ENCODE data around the gene RBM14. TPM values are rescaled to one million over a fixed set of nuclear protein-coding genes. Genes with fewer than 3 reads are reported as not detected.
"Not testable (repeated sequence)": the region's sequence is repeated elsewhere in the genome, so short reads cannot be mapped to it uniquely, and the experiment has no call there.

The RBM14 gene
- total RNA-seq, 5 donors from 2014 or later (not counting 1 experiment from before 2014, with no cell fraction given), result 176 to 382 (median 191) TPM

DNA sequence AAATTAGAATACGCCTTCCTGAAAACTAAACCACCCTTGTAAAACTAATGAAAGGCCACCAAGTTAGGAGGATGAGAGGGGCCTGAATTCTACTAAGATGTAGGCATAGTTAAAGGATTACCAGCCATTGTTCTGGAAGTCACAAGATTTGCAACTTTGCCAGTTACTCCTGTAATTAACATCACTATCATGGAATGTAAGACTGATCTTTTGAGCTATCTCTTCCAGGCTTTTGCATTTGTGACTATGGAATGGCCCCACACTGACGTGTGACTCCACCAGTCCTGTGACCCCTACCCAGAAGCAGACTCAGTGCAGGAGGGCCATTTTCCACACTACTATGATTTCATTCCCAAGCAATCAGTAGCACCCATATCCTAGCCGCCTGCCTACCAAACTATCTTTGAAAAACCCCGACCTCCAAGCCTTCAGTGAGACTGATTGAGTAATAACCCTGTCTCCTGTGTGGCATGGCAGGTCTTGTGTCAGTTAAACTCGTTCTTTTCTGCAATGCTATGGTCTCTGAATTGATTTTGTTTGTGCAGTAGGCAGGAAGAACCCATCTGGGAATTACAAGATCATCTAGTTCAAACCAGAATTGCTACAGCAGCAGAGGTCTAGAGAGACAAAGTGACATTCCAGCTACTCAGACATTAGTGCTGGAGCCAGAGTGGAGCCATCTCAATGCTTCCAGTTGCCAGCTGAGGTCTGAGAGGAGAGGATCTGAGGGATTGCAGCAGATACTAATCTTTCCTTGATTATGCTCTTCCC, 46.2 kb upstream of the RBM14 start:
- no peaks in the 10 kb centered on the region for H3K9me3 ChIP-seq
- peaks cover 0 to 9% of the 10 kb centered on the region in 2 experiments for H3K27me3 ChIP-seq (replicated peaks in 1 of 2; ENCODE audit: control insufficient read depth in 2 of 2, extremely low read depth in 1 of 2, insufficient read depth in 2 of 2, low read length in 1 of 2)
- CTCF ChIA-PET, result interaction anchor here in 1 of 2 donors (1.1 kb wide), 1 partner anchor 103 kb away, joined by 3 read pairs; no protein-coding TSS in a partner anchor
- no peak overlapping the region for H3K4me3 ChIP-seq (ENCODE audit: control insufficient read depth in 1 of 2, extremely low read depth in 1 of 2, low read length in 1 of 2)
- POLR2A ChIA-PET, result interaction anchor here in 1 of 2 donors (0.6 to 0.7 kb wide), 2 partner anchors 37 to 1637 kb away, joined by 3 to 5 read pairs; no protein-coding TSS in a partner anchor
- Mint-ChIP-seq H3K36me3 (peaks cover 4% of the 10 kb centered on the region), H3K27me3 (peaks cover 7 to 15% of the 10 kb centered on the region in 2 donors), H3K27ac (no peak overlapping the region), H3K4me3 (peak overlapping the region in 2 of 3 donors; percentile 16 to 31), H3K9me3 (no peaks in the 10 kb centered on the region), H3K4me1 (peaks cover 11 to 16% (median 14%) of the 10 kb centered on the region in 3 donors)
- DNase-seq, result no peak
- WGBS (ENCODE audit: insufficient coverage), result 62% methylated on average over 2 of the region's 5 CpGs
- no peak for ATAC-seq (replicated peaks in 1 of 4)
- H3K27ac ChIP-seq (ENCODE audit: low read length), result no peak overlapping the region
- peaks cover 0 to 14% of the 10 kb centered on the region in 2 experiments for H3K4me1 ChIP-seq (ENCODE audit: control insufficient read depth in 1 of 2, extremely low read depth in 1 of 2, insufficient read depth in 2 of 2, low read length in 2 of 2)
- H3K36me3 ChIP-seq (ENCODE audit: control insufficient read depth in 2 of 2, extremely low read depth in 1 of 2, insufficient read depth in 1 of 2, low read length in 1 of 2), result no peaks in the 10 kb centered on the region

DNA sequence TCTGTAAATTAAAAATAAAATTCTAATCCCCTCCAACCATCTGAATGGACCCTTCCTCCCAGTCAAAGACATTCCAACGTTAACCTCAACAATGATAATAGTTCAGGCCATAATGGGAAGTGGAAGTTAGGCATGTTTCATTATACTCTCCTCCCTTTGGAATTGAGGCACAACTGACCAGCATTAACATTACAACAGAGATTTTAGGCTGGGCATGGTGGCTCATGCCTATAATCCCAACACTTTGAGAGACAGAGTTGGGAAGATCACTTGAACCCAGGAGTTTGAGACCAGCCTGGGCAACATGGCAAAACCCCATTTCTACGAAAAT, 45.6 kb upstream of the RBM14 start:
- Mint-ChIP-seq H3K4me1 (peaks cover 11 to 16% (median 14%) of the 10 kb centered on the region in 3 donors), H3K27ac (no peak overlapping the region), H3K4me3 (no peak overlapping the region), H3K9me3 (no peaks in the 10 kb centered on the region), H3K36me3 (peaks cover 4% of the 10 kb centered on the region), H3K27me3 (peaks cover 7 to 20% of the 10 kb centered on the region in 2 donors)
- Histone ChIP-seq H3K9me3 (no peaks in the 10 kb centered on the region), H3K27me3 (replicated peaks in 1 of 2; ENCODE audit: control insufficient read depth in 2 of 2, extremely low read depth in 1 of 2, insufficient read depth in 2 of 2, low read length in 1 of 2) (peaks cover 0 to 11% of the 10 kb centered on the region in 2 experiments), H3K4me1 (ENCODE audit: control insufficient read depth in 1 of 2, extremely low read depth in 1 of 2, insufficient read depth in 2 of 2, low read length in 2 of 2) (peaks cover 0 to 14% of the 10 kb centered on the region in 2 experiments), H3K4me3 (ENCODE audit: control insufficient read depth in 1 of 2, extremely low read depth in 1 of 2, low read length in 1 of 2) (no peak overlapping the region), H3K27ac (ENCODE audit: low read length) (no peak overlapping the region), H3K36me3 (ENCODE audit: control insufficient read depth in 2 of 2, extremely low read depth in 1 of 2, insufficient read depth in 1 of 2, low read length in 1 of 2) (no peaks in the 10 kb centered on the region)
- CTCF ChIA-PET, result no interaction called here
- ATAC-seq (replicated peaks in 1 of 4), result no peak
- no peak for DNase-seq
- 100% methylated on average over 1 of the region's 2 CpGs for WGBS (ENCODE audit: insufficient coverage)
- POLR2A ChIA-PET, result no interaction called here

DNA sequence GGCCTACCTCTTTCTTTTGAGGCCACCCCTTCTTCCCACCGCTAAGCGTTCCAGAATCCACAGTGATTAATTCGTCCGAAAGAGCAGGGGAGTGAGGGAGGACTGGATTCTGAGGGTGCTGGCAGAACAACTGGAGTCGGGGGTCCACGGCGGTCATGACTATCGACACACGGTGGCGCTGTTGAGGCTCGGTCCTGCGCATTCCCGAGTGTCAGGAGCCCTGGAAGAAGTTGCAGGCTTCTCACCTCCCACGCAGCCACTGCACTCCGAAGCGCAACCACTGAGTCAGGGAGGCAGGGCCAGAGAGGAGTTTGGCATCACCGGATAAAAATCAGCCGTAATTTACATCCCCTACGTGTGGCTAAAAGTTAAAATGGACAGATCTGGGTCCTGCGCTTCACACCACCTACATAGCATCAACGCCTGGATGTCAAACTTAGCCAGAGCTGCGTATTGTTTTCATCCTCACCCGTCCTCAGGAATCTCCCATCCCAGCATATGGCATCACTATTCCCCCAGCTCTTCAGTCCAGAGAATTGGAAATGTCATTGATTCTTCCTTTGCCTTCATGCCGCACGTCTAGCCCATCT, 37.3 kb upstream of the RBM14 start:
- H3K4me3 Mint-ChIP-seq, result no peak overlapping the region
- 20% methylated on average over 21 of the region's 25 CpGs for WGBS (ENCODE audit: insufficient coverage)
- Histone ChIP-seq H3K4me1 (ENCODE audit: control insufficient read depth in 1 of 2, extremely low read depth in 1 of 2, insufficient read depth in 2 of 2, low read length in 2 of 2) (peaks cover 0 to 7% of the 10 kb centered on the region in 2 experiments), H3K9me3 (no peaks in the 10 kb centered on the region), H3K27me3 (replicated peaks in 1 of 2; ENCODE audit: control insufficient read depth in 2 of 2, extremely low read depth in 1 of 2, insufficient read depth in 2 of 2, low read length in 1 of 2) (peaks cover 0 to 14% of the 10 kb centered on the region in 2 experiments), H3K4me3 (ENCODE audit: control insufficient read depth in 1 of 2, extremely low read depth in 1 of 2, low read length in 1 of 2) (no peak overlapping the region), H3K27ac (ENCODE audit: low read length) (no peak overlapping the region), H3K36me3 (ENCODE audit: control insufficient read depth in 2 of 2, extremely low read depth in 1 of 2, insufficient read depth in 1 of 2, low read length in 1 of 2) (no peaks in the 10 kb centered on the region)
- ChIA-PET POLR2A (no interaction called here), CTCF (interaction anchor here (0.8 to 3.5 kb wide), 5 partner anchors 13 to 170 kb away, joined by 3 to 22 read pairs (median 4); partner anchors contain the start of genes CCDC87 (in 1 of the 2) and RBM4B (in 1 of the 2))
- H3K36me3 Mint-ChIP-seq, result no peaks in the 10 kb centered on the region
- ATAC-seq (replicated peaks in 1 of 4) (peak; percentile 64 to 81 (median 76)), DNase-seq (peak; percentile 31 to 88 (median 65))
- peaks cover 0 to 10% (median 0%) of the 10 kb centered on the region in 3 donors for H3K9me3 Mint-ChIP-seq
- peaks cover 5 to 16% of the 10 kb centered on the region in 2 donors for H3K27me3 Mint-ChIP-seq
- no peak overlapping the region for H3K27ac Mint-ChIP-seq
- H3K4me1 Mint-ChIP-seq, result peaks cover 6 to 15% (median 10%) of the 10 kb centered on the region in 3 donors

DNA sequence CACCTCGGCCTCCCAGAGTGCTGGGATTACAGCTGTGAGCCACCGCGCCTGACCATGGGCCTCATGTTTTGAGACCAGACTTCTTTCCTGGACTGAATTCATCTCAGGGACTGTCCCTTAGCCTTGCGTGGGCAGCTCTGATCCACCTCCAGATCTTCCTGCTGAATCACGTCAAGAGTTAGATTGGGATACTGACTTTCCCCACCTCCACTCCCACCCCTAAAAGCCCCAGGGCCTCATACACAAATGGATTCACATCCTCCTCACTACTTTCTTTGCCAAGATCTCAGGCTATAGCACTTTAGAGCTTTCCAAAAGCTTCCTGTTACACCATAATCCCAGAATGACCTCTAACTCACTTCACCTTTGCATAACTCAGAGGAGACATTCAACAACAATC, 35.6 kb upstream of the RBM14 start:
- no peak overlapping the region for H3K4me3 Mint-ChIP-seq
- peaks cover 5 to 7% of the 10 kb centered on the region in 2 donors for H3K27me3 Mint-ChIP-seq
- H3K36me3 Mint-ChIP-seq, result no peaks in the 10 kb centered on the region
- Histone ChIP-seq H3K9me3 (no peaks in the 10 kb centered on the region), H3K27me3 (replicated peaks in 1 of 2; ENCODE audit: control insufficient read depth in 2 of 2, extremely low read depth in 1 of 2, insufficient read depth in 2 of 2, low read length in 1 of 2) (peaks cover 0 to 14% of the 10 kb centered on the region in 2 experiments), H3K27ac (ENCODE audit: low read length) (no peak overlapping the region), H3K36me3 (ENCODE audit: control insufficient read depth in 2 of 2, extremely low read depth in 1 of 2, insufficient read depth in 1 of 2, low read length in 1 of 2) (no peaks in the 10 kb centered on the region), H3K4me1 (ENCODE audit: control insufficient read depth in 1 of 2, extremely low read depth in 1 of 2, insufficient read depth in 2 of 2, low read length in 2 of 2) (peaks cover 0 to 7% of the 10 kb centered on the region in 2 experiments), H3K4me3 (ENCODE audit: control insufficient read depth in 1 of 2, extremely low read depth in 1 of 2, low read length in 1 of 2) (no peak overlapping the region)
- 64% methylated on average over 5 of the region's 5 CpGs for WGBS (ENCODE audit: insufficient coverage)
- no peak for ATAC-seq (replicated peaks in 1 of 4)
- H3K4me1 Mint-ChIP-seq, result peaks cover 6 to 15% (median 10%) of the 10 kb centered on the region in 3 donors
- H3K27ac Mint-ChIP-seq, result no peak overlapping the region
- DNase-seq, result no peak
- peaks cover 0 to 10% (median 0%) of the 10 kb centered on the region in 3 donors for H3K9me3 Mint-ChIP-seq
- ChIA-PET POLR2A (no interaction called here), CTCF (interaction anchor here (0.9 to 3.5 kb wide), 4 partner anchors 10 to 98 kb away, joined by 3 to 22 read pairs (median 4); partner anchors contain the start of gene RBM4B (in 1 of the 2))

DNA sequence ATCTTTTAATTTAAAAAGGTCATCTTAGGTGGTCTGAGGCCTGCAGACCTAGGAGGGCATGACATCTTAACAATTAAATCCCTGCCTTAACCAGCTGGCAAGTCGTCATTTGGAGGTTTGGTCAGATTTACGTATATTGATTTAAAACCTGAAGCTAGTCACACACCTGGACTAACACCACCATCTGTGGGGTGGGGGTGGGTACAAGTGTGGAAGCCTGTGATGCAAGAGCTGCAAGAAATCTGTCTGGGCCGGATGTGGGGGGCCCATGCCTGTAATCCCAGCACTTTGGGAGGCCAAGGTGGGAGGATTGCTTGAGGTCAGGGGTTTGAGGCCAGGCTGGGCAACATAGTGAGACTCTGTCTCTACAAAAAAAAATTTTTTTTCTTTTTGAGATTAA, 35.2 kb upstream of the RBM14 start:
- no peaks in the 10 kb centered on the region for H3K9me3 ChIP-seq
- DNase-seq, result no peak
- Mint-ChIP-seq H3K4me1 (peaks cover 6 to 15% (median 10%) of the 10 kb centered on the region in 3 donors), H3K36me3 (no peaks in the 10 kb centered on the region), H3K27ac (no peak overlapping the region), H3K27me3 (peaks cover 1 to 3% of the 10 kb centered on the region in 2 donors), H3K9me3 (peaks cover 0 to 10% (median 0%) of the 10 kb centered on the region in 3 donors), H3K4me3 (no peak overlapping the region)
- no peak overlapping the region for H3K4me3 ChIP-seq (ENCODE audit: control insufficient read depth in 1 of 2, extremely low read depth in 1 of 2, low read length in 1 of 2)
- ChIA-PET POLR2A (interaction anchor here in 1 of 2 donors (0.6 kb wide), 1 partner anchor 1822 kb away, joined by 4 read pairs; no protein-coding TSS in a partner anchor), CTCF (interaction anchor here (0.9 to 3.5 kb wide), 4 partner anchors 9 to 97 kb away, joined by 3 to 22 read pairs (median 4); partner anchors contain the start of gene RBM4B (in 1 of the 2))
- peaks cover 0 to 16% of the 10 kb centered on the region in 2 experiments for H3K27me3 ChIP-seq (replicated peaks in 1 of 2; ENCODE audit: control insufficient read depth in 2 of 2, extremely low read depth in 1 of 2, insufficient read depth in 2 of 2, low read length in 1 of 2)
- H3K4me1 ChIP-seq (ENCODE audit: control insufficient read depth in 1 of 2, extremely low read depth in 1 of 2, insufficient read depth in 2 of 2, low read length in 2 of 2), result peaks cover 0 to 7% of the 10 kb centered on the region in 2 experiments
- no peak overlapping the region for H3K27ac ChIP-seq (ENCODE audit: low read length)
- ATAC-seq (replicated peaks in 1 of 4), result no peak
- 60% methylated on average over 1 of the region's 3 CpGs for WGBS (ENCODE audit: insufficient coverage)
- no peaks in the 10 kb centered on the region for H3K36me3 ChIP-seq (ENCODE audit: control insufficient read depth in 2 of 2, extremely low read depth in 1 of 2, insufficient read depth in 1 of 2, low read length in 1 of 2)

DNA sequence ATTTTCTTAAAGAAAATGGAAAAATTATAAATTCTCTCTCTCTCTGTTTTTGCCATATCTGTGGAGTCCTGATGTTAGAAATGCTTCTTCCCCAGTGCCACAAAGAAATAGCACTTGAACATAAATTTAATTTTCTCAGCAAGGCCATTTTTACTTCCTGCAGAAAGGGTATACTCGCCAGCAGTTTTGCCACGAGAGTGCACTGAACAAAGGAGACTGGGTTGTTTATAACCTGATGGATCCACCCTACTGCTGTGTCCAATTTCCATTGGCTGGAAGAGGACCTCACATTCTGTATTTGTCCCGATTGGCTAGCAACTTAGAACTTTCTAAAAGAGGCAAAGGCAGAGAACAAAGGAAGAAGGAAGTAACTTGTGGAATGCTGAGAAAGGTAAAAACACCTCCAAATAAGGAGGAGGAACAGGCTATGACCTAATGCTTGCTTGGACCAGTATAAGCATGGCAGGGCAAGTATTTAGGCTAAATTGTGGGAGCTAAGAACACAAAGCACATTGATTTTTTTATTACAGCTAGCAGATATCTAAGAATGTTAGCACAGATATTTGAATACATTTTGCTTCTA, 33.8 kb upstream of the RBM14 start:
- peaks cover 6 to 15% (median 10%) of the 10 kb centered on the region in 3 donors for H3K4me1 Mint-ChIP-seq
- 75% methylated on average over 2 of the region's 3 CpGs for WGBS (ENCODE audit: insufficient coverage)
- H3K27ac Mint-ChIP-seq; H3K9me3 Mint-ChIP-seq; H3K36me3 ChIP-seq (ENCODE audit: control insufficient read depth in 2 of 2, extremely low read depth in 1 of 2, insufficient read depth in 1 of 2, low read length in 1 of 2); ATAC-seq (replicated peaks in 1 of 4); H3K4me3 ChIP-seq (ENCODE audit: control insufficient read depth in 1 of 2, extremely low read depth in 1 of 2, low read length in 1 of 2); POLR2A ChIA-PET; H3K27ac ChIP-seq (ENCODE audit: low read length); H3K9me3 ChIP-seq; H3K27me3 Mint-ChIP-seq; H3K4me3 Mint-ChIP-seq; DNase-seq; CTCF ChIA-PET; H3K4me1 ChIP-seq (ENCODE audit: control insufficient read depth in 1 of 2, extremely low read depth in 1 of 2, insufficient read depth in 2 of 2, low read length in 2 of 2); H3K36me3 Mint-ChIP-seq: not testable (repeated sequence)
- H3K27me3 ChIP-seq (replicated peaks in 1 of 2; ENCODE audit: control insufficient read depth in 2 of 2, extremely low read depth in 1 of 2, insufficient read depth in 2 of 2, low read length in 1 of 2), result peaks cover 0 to 15% of the 10 kb centered on the region in 2 experiments
